ENCODE data around the gene FHAD1. TPM values are rescaled to one million over a fixed set of nuclear protein-coding genes. Genes with fewer than 3 reads are reported as not detected.

Gene FHAD1
- total and polyA plus RNA-seq, 9 of the 15 experiments (the other 6 are each of a cell fraction or from before 2014, with no cell fraction given) = 0.32 to 2.1 (median 1.5) TPM; not detected in 1

DNA sequence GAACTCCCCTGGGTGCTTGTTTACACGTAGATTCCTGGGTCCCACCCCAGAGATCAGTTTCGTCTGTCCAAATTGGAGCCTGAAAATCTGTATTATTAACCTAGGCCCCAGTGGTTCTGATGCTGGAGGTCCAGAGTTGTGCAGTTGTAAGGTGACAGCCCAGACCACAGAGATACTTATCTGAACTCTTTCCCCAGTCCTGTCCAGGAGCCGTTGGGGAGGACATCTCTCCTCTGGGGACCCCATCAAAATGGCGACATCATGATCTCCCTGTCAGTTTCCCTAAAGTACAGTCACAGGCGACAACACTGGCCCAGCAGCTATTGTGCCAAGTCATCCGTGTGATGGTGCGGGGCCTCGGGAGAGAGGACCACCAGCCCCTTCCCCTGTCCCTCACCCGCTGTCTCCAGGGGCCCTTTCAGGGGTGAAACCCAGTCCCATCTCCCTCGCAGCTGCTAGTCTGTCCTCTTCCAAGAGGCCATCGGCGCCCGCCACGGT lies 161.9 kb downstream of the FHAD1 start (continued):
- peak; percentile 32; the same call in 1 of the 2 replicates for TF ChIP-seq C11orf30 (IDR thresholded peaks at IDR 0.05; ENCODE audit: low read depth)
- peak; percentile 47; the same call in 1 of the 2 replicates for TF ChIP-seq ZNF316 (IDR thresholded peaks at IDR 0.05)
- TF ChIP-seq MAFG (tag; conservative IDR thresholded peaks at IDR 0.05) = peak; percentile 52; the same call in 1 of the 2 replicates
- TF ChIP-seq, protein P1, sequence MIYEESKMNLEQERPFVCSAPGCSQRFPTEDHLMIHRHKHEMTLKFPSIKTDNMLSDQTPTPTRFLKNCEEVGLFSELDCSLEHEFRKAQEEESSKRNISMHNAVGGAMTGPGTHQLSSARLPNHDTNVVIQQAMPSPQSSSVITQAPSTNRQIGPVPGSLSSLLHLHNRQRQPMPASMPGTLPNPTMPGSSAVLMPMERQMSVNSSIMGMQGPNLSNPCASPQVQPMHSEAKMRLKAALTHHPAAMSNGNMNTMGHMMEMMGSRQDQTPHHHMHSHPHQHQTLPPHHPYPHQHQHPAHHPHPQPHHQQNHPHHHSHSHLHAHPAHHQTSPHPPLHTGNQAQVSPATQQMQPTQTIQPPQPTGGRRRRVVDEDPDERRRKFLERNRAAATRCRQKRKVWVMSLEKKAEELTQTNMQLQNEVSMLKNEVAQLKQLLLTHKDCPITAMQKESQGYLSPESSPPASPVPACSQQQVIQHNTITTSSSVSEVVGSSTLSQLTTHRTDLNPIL (CRISPR knock-in tag; IDR thresholded peaks at IDR 0.05) = no peak
- TF ChIP-seq, protein P2, sequence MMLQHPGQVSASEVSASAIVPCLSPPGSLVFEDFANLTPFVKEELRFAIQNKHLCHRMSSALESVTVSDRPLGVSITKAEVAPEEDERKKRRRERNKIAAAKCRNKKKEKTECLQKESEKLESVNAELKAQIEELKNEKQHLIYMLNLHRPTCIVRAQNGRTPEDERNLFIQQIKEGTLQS (IDR thresholded peaks at IDR 0.05) = no peak
- TF ChIP-seq, protein P2 (CRISPR knock-in tag; conservative IDR thresholded peaks at IDR 0.05) = no peak
- no peak for TF ChIP-seq ZBED1 (IDR thresholded peaks at IDR 0.05)
- TF ChIP-seq, protein P3, sequence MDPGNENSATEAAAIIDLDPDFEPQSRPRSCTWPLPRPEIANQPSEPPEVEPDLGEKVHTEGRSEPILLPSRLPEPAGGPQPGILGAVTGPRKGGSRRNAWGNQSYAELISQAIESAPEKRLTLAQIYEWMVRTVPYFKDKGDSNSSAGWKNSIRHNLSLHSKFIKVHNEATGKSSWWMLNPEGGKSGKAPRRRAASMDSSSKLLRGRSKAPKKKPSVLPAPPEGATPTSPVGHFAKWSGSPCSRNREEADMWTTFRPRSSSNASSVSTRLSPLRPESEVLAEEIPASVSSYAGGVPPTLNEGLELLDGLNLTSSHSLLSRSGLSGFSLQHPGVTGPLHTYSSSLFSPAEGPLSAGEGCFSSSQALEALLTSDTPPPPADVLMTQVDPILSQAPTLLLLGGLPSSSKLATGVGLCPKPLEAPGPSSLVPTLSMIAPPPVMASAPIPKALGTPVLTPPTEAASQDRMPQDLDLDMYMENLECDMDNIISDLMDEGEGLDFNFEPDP (CRISPR knock-in tag; IDR thresholded peaks at IDR 0.05) = no peak
- TF ChIP-seq, protein P4, sequence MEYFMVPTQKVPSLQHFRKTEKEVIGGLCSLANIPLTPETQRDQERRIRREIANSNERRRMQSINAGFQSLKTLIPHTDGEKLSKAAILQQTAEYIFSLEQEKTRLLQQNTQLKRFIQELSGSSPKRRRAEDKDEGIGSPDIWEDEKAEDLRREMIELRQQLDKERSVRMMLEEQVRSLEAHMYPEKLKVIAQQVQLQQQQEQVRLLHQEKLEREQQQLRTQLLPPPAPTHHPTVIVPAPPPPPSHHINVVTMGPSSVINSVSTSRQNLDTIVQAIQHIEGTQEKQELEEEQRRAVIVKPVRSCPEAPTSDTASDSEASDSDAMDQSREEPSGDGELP (CRISPR knock-in tag; IDR thresholded peaks at IDR 0.05; ENCODE audit: borderline replicate concordance) = 0 out of 2 replicates have a peak, but pooled peaks have one; percentile 0
- TF ChIP-seq, protein P5, sequence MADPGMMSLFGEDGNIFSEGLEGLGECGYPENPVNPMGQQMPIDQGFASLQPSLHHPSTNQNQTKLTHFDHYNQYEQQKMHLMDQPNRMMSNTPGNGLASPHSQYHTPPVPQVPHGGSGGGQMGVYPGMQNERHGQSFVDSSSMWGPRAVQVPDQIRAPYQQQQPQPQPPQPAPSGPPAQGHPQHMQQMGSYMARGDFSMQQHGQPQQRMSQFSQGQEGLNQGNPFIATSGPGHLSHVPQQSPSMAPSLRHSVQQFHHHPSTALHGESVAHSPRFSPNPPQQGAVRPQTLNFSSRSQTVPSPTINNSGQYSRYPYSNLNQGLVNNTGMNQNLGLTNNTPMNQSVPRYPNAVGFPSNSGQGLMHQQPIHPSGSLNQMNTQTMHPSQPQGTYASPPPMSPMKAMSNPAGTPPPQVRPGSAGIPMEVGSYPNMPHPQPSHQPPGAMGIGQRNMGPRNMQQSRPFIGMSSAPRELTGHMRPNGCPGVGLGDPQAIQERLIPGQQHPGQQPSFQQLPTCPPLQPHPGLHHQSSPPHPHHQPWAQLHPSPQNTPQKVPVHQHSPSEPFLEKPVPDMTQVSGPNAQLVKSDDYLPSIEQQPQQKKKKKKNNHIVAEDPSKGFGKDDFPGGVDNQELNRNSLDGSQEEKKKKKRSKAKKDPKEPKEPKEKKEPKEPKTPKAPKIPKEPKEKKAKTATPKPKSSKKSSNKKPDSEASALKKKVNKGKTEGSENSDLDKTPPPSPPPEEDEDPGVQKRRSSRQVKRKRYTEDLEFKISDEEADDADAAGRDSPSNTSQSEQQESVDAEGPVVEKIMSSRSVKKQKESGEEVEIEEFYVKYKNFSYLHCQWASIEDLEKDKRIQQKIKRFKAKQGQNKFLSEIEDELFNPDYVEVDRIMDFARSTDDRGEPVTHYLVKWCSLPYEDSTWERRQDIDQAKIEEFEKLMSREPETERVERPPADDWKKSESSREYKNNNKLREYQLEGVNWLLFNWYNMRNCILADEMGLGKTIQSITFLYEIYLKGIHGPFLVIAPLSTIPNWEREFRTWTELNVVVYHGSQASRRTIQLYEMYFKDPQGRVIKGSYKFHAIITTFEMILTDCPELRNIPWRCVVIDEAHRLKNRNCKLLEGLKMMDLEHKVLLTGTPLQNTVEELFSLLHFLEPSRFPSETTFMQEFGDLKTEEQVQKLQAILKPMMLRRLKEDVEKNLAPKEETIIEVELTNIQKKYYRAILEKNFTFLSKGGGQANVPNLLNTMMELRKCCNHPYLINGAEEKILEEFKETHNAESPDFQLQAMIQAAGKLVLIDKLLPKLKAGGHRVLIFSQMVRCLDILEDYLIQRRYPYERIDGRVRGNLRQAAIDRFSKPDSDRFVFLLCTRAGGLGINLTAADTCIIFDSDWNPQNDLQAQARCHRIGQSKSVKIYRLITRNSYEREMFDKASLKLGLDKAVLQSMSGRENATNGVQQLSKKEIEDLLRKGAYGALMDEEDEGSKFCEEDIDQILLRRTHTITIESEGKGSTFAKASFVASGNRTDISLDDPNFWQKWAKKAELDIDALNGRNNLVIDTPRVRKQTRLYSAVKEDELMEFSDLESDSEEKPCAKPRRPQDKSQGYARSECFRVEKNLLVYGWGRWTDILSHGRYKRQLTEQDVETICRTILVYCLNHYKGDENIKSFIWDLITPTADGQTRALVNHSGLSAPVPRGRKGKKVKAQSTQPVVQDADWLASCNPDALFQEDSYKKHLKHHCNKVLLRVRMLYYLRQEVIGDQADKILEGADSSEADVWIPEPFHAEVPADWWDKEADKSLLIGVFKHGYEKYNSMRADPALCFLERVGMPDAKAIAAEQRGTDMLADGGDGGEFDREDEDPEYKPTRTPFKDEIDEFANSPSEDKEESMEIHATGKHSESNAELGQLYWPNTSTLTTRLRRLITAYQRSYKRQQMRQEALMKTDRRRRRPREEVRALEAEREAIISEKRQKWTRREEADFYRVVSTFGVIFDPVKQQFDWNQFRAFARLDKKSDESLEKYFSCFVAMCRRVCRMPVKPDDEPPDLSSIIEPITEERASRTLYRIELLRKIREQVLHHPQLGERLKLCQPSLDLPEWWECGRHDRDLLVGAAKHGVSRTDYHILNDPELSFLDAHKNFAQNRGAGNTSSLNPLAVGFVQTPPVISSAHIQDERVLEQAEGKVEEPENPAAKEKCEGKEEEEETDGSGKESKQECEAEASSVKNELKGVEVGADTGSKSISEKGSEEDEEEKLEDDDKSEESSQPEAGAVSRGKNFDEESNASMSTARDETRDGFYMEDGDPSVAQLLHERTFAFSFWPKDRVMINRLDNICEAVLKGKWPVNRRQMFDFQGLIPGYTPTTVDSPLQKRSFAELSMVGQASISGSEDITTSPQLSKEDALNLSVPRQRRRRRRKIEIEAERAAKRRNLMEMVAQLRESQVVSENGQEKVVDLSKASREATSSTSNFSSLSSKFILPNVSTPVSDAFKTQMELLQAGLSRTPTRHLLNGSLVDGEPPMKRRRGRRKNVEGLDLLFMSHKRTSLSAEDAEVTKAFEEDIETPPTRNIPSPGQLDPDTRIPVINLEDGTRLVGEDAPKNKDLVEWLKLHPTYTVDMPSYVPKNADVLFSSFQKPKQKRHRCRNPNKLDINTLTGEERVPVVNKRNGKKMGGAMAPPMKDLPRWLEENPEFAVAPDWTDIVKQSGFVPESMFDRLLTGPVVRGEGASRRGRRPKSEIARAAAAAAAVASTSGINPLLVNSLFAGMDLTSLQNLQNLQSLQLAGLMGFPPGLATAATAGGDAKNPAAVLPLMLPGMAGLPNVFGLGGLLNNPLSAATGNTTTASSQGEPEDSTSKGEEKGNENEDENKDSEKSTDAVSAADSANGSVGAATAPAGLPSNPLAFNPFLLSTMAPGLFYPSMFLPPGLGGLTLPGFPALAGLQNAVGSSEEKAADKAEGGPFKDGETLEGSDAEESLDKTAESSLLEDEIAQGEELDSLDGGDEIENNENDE (IDR thresholded peaks at IDR 0.05; ENCODE audit: low read depth, low read length) = no peak
- no peak for TF ChIP-seq BCOR (IDR thresholded peaks at IDR 0.05)
- no peak for TF ChIP-seq POLR3G (IDR thresholded peaks at IDR 0.05; ENCODE audit: extremely low read depth, insufficient read length, insufficient replicate concordance)
- peak; percentile 14; the same call in 1 of the 2 replicates for TF ChIP-seq CTBP1 (IDR thresholded peaks at IDR 0.05; ENCODE audit: borderline replicate concordance)

Measured in K562 (cell line).